Occipital lobe (tissue), 2 donors: ENCODE results near the gene RELN. TPM values are rescaled to one million over a fixed set of nuclear protein-coding genes. Genes with fewer than 3 reads are reported as not detected.
"Not testable (repeated sequence)": the region's sequence is repeated elsewhere in the genome, so short reads cannot be mapped to it uniquely, and the experiment has no call there.

Experiments used
- DNase-seq: peaks from one replicate; lab custom pipeline; 2025; lab: John Stamatoyannopoulos, UW
- total RNA-seq: library from RNA; depleted of rRNA; stranded (reverse); fragments of >200 nt; gene quantifications from one replicate; pipeline ENCODE4 v1.2.3, GENCODE V29; 2014

The RELN gene
- total RNA-seq, 1 donor from 2014 or later = 34.2 TPM

DNA sequence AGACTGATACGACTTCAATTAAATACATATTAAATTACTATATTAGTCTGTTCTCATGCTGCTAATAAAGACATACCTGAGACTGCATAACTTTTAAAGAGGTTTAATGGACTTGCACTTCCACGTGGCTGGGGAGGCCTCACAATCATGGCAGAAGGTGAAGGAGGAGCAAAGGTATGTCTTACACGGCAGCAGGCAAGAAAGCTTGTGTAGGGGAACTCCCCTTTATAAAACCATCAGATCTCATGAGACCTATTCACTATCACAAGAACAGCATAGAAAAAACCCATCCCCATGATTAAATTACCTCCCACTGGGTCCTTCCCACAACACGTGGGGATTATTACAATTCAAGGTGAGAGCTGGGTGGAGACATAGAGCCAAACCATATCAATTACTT, 92.6 kb downstream of the RELN start:
- not testable (repeated sequence) for DNase-seq

DNA sequence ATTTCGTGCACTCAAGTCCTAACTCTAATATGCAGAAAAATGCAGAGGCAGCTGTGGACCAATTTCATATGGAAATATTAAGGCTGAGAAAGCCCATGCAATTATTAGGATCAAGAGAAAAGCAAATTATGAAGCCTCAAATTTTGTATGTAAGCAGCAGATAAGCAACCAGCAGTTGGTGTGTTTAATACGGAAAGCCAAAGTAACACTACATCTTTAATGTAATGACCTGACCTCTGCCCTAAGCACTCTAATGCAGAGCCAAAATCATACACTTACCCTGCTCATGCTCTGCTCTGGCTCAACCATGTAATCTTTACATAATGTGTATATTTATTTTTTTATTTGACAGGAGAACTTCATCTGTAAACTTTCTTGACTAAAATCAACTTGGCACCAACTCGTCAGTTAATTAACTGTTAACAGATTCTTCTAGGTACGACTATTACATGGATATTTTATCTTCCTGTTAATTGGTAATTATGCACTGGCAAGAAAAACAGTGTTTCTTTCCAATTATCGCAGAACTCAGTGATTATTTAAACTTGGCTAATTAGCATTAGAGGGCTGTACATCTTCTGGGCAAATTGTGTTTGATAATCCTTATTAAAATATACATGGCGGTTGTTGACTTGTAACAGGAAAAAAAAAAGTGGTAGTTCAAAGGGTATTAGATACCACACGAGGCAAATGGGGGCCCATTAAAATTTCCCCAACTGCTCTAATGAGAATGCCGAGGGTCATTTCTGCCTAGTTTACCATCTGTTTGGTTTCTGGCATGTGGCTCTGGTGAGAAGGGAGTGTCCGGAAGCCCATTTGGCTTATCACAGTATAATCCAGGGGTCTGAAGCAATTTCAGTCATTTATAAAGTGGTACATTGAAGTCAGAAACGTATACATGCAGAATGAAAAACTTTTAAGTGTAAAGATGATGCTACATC, 94.5 kb downstream of the RELN start:
- no peak for DNase-seq

DNA sequence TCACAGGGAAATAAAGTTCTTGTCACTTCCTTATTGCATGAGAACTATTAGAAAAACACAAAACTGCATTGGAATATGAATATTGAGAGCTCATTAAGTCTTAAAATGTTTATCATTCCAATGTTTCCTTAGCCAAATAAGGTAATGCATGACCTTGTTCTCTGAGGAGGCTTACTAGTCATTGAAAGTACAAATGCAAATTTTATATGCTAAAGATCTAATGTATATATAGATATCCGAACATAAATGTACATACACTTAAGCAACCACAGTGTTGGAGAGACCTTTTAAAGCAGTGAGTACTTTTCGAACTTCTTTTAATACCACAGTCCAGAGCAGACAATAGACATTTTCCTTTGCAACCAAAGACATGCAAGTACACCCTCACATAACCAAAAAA, 96.1 kb downstream of the RELN start:
- DNase-seq = no peak

DNA sequence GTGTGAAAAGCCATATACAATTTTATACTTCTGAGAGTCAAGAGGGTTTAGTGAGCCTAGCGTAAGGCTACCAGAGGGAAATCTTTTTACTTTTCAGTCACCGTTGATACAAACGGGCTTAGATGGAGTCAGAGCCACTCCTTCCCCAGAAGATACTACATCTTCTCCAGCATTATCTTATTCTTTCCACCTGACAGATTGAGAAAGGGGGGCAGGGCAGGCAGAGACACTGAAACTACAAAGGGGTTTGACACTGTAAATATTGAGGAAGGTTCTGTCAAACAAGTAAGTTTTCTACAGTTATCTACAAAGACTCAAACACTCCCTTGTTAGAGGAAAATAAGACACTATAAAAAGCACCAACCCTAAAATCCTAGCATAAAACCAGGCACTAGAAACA, 100.0 kb downstream of the RELN start:
- no peak for DNase-seq

DNA sequence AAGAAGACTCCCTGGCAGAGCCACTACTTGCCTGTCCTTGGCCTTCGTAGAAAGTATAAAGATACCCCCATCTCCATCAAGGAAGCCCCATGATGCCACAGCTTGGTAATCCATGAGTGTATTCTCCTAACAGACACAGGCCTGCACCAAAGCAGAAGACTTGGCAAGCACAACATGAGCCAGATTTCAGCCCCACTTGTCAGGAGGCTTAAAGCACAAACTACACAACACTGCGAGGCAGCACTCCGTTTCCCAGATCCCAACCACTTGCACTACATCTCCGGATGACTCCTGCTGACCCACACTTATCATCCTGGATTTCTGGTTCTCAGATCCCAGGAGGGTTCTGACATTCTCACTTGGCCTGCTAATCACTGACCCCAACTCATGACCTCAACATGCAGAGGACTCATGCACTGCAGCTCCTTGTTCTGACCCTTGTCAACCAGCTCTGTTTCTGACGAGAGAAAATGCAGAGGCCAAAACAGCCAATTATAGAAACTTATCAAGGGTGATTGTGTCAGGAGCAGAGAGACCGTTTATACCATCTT, 100.8 kb downstream of the RELN start:
- DNase-seq = no peak

DNA sequence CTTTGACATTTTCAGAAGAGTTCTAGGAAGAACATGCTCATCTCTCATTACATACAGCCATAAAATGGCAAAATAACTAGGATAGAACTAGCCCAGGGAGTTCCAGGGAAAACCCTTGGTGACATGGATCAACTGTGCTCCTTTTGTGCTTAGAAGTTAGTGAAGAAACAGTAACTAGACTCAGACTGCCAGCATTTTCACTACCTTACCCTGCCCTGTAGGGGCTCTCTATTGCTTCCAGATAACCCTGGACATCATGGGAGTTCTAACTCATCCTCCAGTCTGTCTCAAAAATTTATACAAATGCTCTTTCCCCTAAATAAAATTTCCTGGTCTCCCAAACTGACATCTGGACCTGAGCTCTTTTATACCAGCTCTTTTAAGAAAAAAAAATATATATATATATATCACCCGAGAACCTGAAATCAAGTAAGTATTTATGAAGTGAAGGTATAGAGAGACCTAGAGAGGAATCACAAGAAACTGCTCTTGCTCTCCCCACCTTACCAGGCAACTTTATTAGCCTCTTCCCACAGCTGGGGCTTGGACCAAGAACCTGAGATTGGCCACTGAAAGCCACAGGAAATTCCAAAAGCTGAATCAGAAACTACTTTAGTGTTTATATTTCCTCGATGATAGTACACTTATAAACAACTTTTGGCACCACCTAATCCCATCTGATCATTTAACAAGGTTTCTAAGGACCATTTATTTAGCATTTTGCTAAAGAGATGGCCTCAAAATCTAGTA, 101.4 kb downstream of the RELN start:
- no peak for DNase-seq

DNA sequence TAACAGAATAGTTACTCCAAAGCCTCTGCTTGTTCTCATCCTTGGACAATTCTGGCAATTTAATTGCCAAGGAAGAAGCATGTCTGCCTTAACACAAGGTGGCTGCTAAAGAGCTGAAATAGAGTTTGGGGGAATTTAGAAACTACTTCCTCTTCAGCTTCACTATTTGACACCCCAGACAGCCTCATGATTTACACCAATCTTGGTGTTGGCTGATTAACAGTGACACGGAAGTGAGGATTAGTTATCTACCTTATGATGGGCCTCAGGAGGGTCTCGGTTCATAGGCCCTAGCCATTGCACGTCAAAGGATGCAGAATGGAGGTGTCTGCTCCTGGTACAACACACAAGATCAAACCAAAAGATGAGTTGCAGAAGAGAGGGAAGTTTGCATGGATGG, 102.4 kb downstream of the RELN start:
- no peak for DNase-seq

DNA sequence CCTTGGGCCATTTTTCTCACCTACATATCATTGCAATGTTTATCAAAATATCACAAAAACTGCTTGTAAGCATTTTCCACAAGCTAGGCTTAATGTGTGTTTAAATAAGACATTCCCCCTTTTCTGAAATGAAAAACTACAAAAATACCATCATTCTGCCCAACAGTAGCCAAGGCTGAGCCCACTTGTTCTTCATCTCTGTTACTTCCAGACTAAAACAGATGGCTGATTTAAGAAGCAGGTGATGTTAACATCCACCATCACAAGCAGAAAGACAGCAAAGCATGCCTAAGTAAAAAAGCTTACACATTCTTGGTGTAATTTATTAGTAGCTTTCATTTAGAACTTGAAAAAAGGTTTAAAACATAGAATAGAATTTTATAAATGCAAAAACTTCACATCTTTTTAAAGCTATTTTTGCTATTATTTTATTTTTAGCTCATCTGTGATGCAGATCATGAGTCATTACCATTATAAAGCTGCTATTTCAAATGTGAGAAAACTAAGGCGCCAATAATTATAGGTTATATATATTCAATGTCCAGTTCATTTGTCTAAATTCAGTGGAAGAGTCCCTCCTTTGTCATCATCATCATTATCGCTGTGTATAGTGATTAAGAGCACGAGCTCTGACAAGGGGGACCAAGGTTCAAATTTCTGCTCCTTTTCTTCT, 109.4 kb downstream of the RELN start:
- DNase-seq = no peak

DNA sequence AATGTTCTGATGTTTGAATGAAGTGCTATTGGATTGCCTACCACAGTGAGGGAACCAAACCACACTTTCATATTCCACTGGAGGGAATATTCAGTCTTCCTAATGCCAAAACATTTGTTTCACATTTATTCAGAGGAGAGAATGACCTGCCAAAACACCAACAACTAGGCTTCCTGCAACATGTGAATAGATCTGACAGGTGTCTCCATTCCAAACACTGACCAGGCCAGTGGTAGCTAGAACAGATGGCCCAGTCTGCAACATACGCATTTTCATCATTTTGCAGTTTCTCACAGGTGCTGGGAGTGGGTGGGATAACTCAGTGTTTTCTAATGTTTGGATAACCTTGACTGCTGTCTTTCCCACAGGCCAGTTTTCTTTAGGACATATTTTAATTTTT, 110.0 kb downstream of the RELN start:
- DNase-seq = no peak

DNA sequence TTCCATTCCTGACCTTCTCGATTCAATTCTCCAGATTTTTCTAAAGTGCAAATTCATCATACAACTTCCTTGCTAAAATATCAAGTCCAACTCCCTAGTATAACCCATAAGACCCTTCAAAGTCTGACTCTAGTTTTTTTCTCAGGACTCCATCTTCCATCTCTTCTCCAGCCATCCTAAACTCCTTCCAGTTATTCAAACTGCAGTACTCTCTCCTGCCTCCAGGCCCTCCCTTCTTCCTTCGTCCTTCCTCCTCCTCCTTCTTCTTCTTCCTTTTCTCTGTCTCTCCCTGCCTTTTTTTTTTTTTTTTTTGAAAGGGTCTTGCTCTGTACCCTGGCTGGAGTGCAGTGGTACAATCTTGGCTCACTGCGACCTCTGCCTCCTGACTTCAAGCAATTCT, 111.9 kb downstream of the RELN start:
- no peak for DNase-seq

DNA sequence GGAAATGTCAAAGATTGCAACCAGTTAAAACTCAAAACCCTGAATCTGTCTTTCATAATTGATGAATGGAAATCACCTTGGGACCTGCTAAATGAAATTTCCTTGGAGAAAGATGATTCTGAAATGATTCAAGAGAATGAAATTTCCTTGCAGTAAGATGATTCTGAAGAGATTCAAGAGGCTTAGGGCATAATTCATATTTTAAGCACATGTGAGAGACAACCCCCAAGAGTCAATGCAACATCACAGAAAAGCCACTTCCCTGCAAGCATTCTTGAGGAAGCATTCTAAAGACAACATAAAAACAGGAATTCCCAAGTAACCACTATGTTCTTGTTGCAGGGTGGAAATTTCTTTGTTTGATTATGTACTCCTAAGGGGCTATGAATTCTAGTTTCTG, 113.7 kb downstream of the RELN start:
- DNase-seq = no peak

DNA sequence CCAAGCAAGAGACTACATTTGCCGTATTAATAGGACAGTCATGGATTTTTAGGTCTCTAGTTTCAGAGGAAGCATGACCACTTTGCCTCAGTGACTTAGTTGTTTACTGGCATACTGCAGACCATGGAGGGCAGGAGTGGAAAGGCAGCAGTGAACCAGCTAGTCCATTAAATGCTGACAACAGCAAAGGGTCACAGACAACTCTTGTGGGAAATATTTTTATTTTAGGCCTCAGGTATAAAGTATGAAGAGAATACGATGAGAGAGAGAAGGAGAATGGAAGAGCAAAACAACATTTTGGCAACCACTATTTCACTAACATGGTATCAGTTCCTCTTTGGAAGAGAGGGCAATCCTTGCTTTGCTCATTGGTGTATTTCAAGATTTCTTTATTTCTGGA, 118.0 kb downstream of the RELN start:
- DNase-seq = no peak

DNA sequence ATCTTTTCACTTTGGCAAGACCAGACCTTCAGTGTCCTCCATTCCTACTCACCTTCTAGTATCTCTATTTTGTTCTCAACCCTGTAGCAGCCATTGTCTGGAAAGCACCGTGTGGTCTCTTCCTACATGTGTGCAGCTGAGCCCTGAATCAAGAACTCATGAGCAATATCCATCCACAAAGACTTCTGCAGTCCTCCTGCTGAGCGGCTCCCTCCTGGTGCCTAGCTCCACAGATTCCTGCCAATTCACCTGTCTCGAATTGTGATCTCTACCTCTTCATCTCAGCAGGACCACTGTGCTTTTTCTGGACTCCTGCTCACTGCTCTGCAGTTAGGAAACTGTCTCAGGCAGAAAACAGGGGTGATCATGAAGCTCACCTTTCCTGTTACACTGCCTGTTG, 118.8 kb downstream of the RELN start:
- DNase-seq = no peak

DNA sequence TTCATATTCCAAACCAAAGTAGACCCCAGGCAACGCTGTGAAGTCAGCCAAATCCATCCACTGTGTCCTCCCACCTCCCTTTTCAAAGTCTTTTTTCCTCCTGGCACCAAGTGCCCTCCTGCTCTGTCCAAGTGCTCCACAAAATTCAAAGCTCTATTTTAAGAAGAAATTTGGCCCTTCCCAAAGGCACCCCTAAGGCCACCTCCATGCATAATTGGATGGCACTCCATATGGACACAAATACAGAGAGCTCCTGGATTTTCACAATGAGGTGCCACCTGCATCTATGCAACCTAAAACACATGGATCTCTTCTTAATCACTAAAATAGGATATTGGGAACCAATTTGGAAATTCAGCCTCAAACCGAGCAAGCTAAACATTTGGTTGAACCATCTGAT, 121.6 kb downstream of the RELN start:
- DNase-seq = no peak

DNA sequence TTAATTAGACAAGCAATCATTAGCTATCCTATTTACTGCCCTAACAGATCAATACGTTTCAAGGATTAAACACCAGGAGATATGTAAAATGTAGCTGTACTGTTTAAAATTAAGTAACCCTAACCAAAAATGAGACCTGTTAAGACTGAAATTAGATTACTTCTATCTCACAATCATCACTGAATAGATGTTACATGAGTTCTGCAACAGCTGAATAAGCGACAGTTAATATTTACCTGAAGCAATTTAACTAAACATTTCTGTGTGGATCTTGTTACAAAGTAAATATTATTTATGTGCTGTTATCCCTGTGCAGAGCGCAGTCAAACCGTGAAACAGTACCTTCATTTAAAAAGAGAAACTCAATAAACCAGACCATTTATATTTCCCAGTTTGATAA, 122.5 kb downstream of the RELN start:
- no peak for DNase-seq

DNA sequence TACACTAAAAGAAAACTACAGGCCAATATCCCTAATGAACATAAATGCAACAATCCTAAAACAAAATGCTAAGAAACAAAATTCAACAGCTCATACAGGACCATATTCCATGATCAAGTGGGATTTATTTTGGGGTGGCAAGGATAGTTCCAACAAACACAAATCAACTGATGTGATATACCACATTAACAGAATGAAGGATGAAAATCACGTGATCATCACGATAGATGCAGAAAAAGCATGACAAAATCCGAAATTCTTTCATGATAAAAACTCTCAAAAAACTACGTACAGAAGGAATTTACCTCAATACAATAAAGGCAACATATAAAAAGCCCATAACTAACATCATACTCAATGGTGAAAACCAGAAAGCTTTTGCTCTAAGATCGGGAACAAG, 124.0 kb downstream of the RELN start:
- no peak for DNase-seq

DNA sequence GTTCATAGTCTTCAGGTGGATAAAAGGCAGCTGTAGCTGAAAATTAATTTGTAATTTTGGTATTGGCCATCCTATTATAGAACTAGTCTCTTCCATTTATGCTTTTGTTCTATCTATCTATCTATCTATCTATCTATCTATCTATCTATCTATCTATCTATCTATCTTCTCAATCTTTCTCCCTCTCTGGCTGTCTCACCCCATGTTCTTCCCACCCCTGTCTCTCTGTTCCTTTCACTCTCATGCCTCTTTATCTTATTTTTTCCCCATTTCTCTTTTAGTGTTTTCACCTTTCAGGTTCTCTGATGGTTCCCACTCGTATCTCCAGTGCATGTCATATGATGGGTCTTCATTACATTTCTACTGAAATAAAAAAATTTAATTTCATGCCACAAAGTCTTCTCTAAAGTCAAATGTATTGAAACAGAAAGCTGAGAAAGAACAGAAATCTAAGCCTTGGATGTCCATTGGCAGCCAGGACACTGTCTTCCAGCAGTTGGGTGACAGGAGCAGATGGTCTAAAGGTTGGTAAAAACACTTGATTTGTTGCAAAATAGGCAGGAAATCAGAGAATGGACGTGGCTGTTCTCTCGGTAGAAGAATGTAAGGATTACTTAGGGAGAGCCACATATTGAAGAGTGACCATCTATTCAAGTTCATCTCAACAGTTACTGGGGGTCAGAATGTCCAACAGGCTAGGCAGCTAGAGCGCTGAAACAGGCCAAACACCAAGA, 127.0 kb downstream of the RELN start:
- DNase-seq = no peak

DNA sequence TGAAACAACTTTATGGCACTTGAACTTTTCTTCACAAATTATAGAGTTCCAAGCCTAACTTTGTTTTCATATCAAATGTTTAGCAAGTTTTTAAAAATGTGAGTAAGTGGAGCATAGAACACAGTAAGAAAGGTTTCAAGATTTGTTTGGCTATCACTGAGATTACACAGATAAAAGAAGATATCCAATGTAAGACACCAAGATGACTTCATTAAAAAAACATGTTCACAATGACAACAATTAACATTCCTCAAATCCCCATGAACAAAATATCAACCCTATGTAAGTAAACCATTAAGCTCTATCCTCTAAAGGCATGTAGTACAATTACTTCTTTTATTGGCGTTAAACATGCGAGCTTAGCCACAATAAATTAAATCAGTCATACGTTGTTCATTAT, 129.7 kb downstream of the RELN start:
- DNase-seq = no peak

DNA sequence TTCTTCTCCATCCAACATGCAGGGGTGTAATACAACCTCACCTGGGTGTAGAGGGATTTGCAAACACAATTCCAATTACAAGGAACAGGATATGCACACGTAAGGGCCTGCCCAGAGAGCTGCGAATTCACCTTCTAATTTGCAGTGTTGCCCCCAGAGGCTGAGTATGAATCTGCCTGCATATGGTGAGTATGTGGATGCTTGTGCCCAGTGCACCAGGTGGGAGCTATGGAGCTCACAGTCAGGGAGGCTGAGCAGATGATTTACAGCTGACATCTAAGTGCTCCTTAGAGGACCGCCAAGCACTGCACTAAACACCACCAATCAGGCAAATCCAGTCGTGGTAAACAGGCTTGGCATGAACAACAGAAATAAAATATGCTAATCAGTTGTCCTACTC, 132.0 kb downstream of the RELN start:
- DNase-seq = no peak

DNA sequence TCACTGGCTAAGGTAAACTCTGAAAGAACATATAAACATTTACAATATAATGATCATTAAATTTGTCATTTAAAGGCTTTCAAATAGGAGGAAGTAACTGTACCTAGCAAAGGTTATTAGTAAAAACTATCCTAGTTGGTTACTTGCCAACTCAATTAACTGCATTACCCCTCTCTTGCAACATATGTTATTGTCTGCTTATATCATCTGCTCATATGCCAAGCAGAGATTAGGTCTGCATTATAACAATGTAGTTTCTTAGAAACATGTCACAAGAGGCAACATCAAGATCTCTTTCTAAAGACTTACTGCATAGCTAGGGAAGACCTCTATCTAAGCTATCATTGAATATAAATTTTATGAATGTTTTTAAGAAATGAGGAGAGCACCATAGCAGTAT, 132.5 kb downstream of the RELN start:
- DNase-seq = no peak

DNA sequence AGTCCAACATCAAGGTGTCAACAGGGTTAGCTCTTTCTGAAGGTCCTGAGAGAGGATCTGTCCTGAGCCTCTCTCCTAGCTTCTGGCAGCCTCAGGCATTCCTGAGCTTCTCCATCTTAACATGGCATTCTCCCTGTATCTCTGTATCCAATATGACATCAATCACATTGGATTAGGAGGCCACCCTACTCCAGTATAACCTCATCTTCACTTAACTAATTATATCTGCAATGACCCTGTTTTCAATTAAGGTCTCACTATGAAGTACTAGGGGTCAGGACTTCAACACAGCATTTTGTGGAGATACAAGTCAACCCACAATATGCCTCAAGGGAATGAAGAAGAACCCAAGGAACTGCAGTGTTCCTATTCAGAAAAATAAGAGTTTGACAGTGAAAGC, 133.8 kb downstream of the RELN start:
- DNase-seq = no peak
